Body of pancreas (tissue), 4 donors: ENCODE results near the gene NTRK1.

Experiments
- CTCF ChIP-seq, 7 experiments: fragments of 450-650 bp in 4 of 7; fragments of 200-600 bp in 3 of 7; sonication (generic) in 3 of 7; IDR thresholded peaks; one replicate each; pipeline ENCODE4 v1.5.1; 2016 to 2019; ENCODE audit warnings: antibody characterized with exemption in 7 of 7
- POLR2A ChIP-seq, 3 donors: fragments of 450-650 bp; IDR thresholded peaks; one replicate each; pipeline ENCODE4 v1.6.1; 2016; ENCODE audit warnings: antibody characterized with exemption in 3 of 3, mild to moderate bottlenecking in 2 of 3

DNA sequence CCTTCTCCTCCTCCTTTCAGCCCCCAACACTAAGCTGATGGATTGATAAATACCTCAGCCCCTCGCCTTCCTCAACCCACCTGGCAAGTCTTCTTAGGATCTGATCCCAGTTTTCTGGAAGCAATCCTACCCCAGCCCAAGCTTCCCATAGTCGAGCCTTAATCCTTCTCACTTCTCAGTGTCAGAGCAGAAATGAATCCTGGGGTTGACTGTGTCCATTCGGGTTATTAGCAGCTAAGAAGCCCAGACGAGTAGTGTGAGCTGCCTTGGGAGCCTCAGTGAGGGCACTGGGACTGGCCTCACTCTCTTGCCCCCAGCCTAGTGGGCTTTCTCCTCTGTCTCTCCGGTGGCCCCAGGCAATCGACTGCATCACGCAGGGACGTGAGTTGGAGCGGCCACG is 20.4 kb downstream of the NTRK1 start:
- TF ChIP-seq CTCF (IDR thresholded peaks at IDR 0.05) (no peak), POLR2A (IDR thresholded peaks at IDR 0.05) (no peak)
